Osteoblast (primary cell): Measurements from ENCODE around the gene PHF21A. TPM values are rescaled to one million over a fixed set of nuclear protein-coding genes. Genes with fewer than 3 reads are reported as not detected.

Source experiments
- DNase-seq: peaks from one replicate; pipeline ENCODE4 v3.0.0; 2011; ENCODE audit warnings: low spot score, mixed read lengths; ENCODE audit not compliant: insufficient read length; ENCODE audit errors: missing footprints
- H2AFZ ChIP-seq: 2 replicates; pipeline ENCODE4 v1.6.0; 2011; ENCODE audit warnings: mild to moderate bottlenecking, low read length
- H3K27ac ChIP-seq: 2 replicates; pipeline ENCODE4 v1.5.1; 2011; ENCODE audit warnings: mild to moderate bottlenecking, low read depth, low read length, moderate library complexity
- H3K27me3 ChIP-seq: 2 replicates; pipeline ENCODE4 v1.6.0; 2012; ENCODE audit warnings: mild to moderate bottlenecking, control low read depth, inconsistent platforms, low read length, moderate library complexity; ENCODE audit not compliant: insufficient read depth
- H3K36me3 ChIP-seq: 2 replicates; pipeline ENCODE4 v1.5.1; 2011; ENCODE audit warnings: mild to moderate bottlenecking, low read length, control low read depth, moderate library complexity; ENCODE audit not compliant: insufficient read depth
- H3K4me1 ChIP-seq: 2 replicates; pipeline ENCODE4 v1.5.1; 2011; ENCODE audit warnings: mild to moderate bottlenecking, low read length, control low read depth, moderate library complexity; ENCODE audit not compliant: insufficient read depth
- H3K4me2 ChIP-seq: 2 replicates; pipeline ENCODE4 v1.6.0; 2011; ENCODE audit warnings: mild to moderate bottlenecking, low read length; ENCODE audit not compliant: insufficient read depth
- H3K4me3 ChIP-seq: fragments of 200-600 bp; sonication (generic); 3 replicates; pipeline ENCODE4 v1.5.1; 2012; ENCODE audit warnings: mild to moderate bottlenecking, low read length, inconsistent platforms; ENCODE audit not compliant: insufficient read depth
- H3K79me2 ChIP-seq: 2 replicates; pipeline ENCODE4 v1.6.0; 2012; ENCODE audit warnings: mild to moderate bottlenecking, low read length, control low read depth, inconsistent platforms; ENCODE audit not compliant: insufficient read depth
- H3K9me3 ChIP-seq: 2 replicates; pipeline ENCODE4 v1.5.1; 2011; ENCODE audit warnings: low read depth, low read length, control low read depth
- H4K20me1 ChIP-seq: 2 replicates; pipeline ENCODE4 v1.6.0; 2012; ENCODE audit warnings: mild to moderate bottlenecking, low read length, control low read depth; ENCODE audit not compliant: insufficient read depth
- total RNA-seq: library from RNA; depleted of rRNA; stranded (reverse); fragments of >200 nt; gene quantifications from 2 replicates; pipeline ENCODE4 v1.2.3, GENCODE V29; 2012
- TF ChIP-seq, protein P1 (sequence below): IDR thresholded peaks from 2 replicates; pipeline ENCODE4 v1.5.1; 2011; ENCODE audit warnings: mild to moderate bottlenecking, low read depth, low read length, moderate library complexity; ENCODE audit errors: extremely low read depth

PHF21A gene
- total RNA-seq, 1 donor = 26.4 TPM

DNA sequence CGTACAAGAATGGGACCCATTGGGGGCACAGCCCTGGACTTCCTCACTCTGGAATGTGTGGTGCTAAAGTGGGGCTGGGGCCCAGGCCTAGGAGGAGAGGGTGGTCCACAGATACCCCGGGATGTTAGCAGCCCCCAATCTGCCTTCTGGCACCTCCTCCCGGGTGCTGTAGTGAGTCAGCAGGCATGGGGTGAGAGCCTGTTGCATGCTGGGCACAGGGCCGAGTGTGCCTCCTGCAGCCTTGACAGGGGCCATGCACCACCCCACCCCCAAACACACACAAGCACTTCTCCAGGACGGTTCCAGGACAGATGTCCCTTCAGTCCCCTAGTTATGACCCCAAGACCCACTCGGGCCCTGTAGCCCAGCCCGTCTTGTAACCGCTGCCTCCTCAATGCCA, 23.5 kb upstream of the PHF21A start:
- Histone ChIP-seq H3K4me2 (no peak overlapping the region), H3K27ac (no peak overlapping the region)
- DNase-seq = no peak

DNA sequence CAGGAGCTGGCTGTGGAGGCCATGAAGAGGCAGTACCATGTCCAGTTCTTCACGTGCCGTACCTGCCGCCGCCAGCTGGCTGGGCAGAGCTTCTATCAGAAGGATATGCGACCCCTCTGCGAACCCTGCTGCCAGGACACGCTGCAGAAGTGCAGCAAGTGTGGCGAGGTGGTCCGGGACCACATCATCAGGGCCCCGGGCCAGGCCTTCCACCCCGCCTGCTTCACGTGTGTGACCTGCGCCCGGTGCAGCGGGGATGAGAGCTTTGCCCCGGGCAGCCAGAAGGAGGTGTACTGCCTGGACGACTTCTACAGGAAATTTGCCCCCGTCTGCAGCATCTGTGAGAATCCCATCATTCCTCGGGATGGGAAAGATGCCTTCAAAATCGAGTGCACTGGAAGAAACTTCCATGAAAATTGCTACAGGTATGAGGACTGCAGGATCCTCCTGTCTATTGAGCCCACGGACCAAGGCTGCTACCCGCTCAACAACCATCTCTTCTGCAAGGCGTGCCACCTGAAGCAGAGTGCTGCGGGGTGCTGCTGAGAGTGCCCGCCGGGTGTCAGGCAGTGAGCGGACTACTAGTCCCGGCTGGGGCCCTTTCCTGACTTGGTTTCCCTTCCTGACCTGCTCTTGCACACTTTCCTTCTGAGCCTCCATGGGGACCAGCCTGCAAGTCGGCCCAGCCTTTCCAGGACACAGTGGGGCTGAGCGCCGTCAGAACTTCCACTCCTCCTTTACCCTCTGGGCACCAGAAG, 22.0 kb upstream of the PHF21A start:
- DNase-seq = peak; percentile 37
- no peak overlapping the region for H3K27ac ChIP-seq
- no peaks in the 10 kb centered on the region for H3K79me2 ChIP-seq
- peaks cover under 1% of the 10 kb centered on the region for H3K27me3 ChIP-seq
- H2AFZ ChIP-seq = no peak overlapping the region
- H3K4me3 ChIP-seq = no peak overlapping the region
- H3K4me1 ChIP-seq = no peaks in the 10 kb centered on the region
- H3K9me3 ChIP-seq = no peaks in the 10 kb centered on the region
- TF ChIP-seq, protein P1, sequence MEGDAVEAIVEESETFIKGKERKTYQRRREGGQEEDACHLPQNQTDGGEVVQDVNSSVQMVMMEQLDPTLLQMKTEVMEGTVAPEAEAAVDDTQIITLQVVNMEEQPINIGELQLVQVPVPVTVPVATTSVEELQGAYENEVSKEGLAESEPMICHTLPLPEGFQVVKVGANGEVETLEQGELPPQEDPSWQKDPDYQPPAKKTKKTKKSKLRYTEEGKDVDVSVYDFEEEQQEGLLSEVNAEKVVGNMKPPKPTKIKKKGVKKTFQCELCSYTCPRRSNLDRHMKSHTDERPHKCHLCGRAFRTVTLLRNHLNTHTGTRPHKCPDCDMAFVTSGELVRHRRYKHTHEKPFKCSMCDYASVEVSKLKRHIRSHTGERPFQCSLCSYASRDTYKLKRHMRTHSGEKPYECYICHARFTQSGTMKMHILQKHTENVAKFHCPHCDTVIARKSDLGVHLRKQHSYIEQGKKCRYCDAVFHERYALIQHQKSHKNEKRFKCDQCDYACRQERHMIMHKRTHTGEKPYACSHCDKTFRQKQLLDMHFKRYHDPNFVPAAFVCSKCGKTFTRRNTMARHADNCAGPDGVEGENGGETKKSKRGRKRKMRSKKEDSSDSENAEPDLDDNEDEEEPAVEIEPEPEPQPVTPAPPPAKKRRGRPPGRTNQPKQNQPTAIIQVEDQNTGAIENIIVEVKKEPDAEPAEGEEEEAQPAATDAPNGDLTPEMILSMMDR = no peak
- H3K4me2 ChIP-seq = no peak overlapping the region
- H4K20me1 ChIP-seq = no peaks in the 10 kb centered on the region
- H3K36me3 ChIP-seq = no peaks in the 10 kb centered on the region

More for the DNA sequence above, 23.5 kb upstream of the PHF21A start:
- Histone ChIP-seq H3K4me1 (no peaks in the 10 kb centered on the region), H3K9me3 (no peaks in the 10 kb centered on the region), H2AFZ (no peak overlapping the region), H3K4me3 (no peak overlapping the region), H3K27me3 (peaks cover 13% of the 10 kb centered on the region), H3K36me3 (no peaks in the 10 kb centered on the region), H4K20me1 (no peaks in the 10 kb centered on the region), H3K79me2 (no peaks in the 10 kb centered on the region)
- TF ChIP-seq, protein P1 = no peak

DNA sequence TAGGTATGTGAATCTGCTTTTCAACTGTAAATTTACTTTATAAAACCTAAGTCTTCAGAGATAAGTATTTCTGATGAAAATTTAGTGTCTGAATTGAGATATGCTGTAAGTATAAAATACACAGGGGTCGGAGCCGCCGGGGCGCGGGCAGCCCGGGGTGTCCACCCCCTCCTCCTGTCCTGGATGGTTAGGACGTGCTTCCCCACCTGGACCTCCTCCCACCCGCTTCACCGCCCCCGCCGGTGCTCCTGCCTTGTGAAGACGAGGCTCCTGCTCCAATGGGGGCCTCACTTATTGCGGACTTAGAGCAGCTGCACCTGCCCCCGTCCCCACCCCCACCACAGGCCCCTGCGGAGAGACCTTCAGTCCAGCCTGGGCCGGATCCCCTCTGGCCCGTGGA, 21.3 kb upstream of the PHF21A start:
- Histone ChIP-seq H3K27ac (no peak overlapping the region), H3K4me1 (no peaks in the 10 kb centered on the region), H3K9me3 (no peaks in the 10 kb centered on the region), H3K4me3 (no peak overlapping the region), H3K79me2 (no peaks in the 10 kb centered on the region), H2AFZ (no peak overlapping the region), H4K20me1 (no peaks in the 10 kb centered on the region), H3K36me3 (no peaks in the 10 kb centered on the region), H3K4me2 (no peak overlapping the region), H3K27me3 (peaks cover 5% of the 10 kb centered on the region)
- no peak for DNase-seq
- TF ChIP-seq, protein P1 = no peak

DNA sequence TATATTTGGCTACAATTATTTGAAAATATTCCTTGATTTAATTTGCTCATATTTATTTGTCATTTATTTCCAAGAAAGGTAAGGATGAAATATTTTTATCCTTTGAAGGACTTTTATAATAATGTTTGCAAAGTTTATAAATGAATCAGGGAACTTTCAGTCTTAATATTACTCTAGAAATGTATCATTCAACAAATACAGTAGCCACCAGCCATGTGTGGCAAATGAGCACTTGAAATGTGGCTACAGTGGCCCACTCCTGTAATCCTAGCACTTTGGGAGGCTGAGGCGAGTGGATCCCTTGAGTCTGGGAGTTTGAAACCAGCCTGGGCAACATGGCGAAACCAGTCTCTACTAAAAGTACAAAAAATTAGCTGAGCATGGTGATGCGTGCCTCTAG, 20.3 kb upstream of the PHF21A start:
- Histone ChIP-seq H3K4me2 (no peak overlapping the region), H4K20me1 (no peaks in the 10 kb centered on the region), H3K27ac (no peak overlapping the region), H3K27me3 (peaks cover 15% of the 10 kb centered on the region), H3K4me1 (no peaks in the 10 kb centered on the region), H3K4me3 (no peak overlapping the region), H3K9me3 (no peaks in the 10 kb centered on the region), H2AFZ (no peak overlapping the region), H3K79me2 (no peaks in the 10 kb centered on the region), H3K36me3 (no peaks in the 10 kb centered on the region)
- TF ChIP-seq, protein P1 = no peak
- DNase-seq = no peak
